ENCODE measurements around the gene SMIM43.
"Not testable (repeated sequence)": the region's sequence is repeated elsewhere in the genome, so short reads cannot be mapped to it uniquely, and the experiment has no call there.

The SMIM43 gene

DNA sequence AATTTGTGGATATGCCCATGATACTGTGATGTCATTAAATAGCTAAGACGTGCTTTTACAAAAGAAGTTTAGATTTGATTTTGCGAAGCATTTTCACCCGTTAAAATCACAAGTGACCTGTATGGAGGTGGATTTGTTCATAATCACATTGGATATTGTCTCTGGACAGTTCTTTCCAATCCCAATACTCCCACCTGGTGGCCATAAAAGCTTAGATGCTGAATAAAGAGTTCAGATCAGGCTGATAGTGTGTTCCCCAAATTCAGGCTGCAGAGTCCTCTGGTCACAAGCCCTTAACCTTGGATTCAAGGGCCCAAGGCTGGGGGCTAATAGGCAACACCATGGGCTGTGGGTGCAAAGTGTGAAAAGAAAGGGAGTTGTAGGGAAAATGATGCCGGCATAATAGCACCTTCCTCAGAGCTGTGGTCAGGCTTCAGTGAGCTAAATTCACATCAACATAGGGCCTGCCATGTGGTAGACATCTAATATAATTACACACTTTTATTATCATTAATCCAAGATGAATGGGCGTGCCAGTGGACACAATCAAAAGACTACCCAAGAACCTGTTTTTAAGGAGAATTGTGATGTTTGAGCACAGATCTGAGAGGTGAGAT lies 28.1 kb downstream of the SMIM43 start:
- DNase-seq (ENCODE audit: low spot score) = peak; percentile 36

DNA sequence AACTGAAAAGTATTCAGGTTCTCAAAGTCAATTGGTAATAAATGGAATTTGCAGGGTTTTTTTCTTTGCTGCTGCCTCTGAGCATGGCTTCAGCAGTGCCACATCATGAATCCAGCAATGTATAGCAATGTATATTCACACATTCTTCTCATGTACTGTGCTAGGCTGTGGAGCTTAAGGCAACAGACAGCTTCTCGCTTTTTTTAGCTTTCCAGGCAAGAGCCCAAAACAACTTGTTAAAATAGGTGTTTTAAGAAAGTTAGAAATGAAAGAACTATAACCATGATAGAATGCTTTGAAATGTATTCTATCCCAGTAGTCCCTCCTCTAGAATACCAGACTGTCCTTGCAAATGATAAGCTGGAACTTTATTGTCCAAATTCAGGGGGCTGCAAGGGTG lies 30.4 kb downstream of the SMIM43 start:
- no peak for DNase-seq (ENCODE audit: low spot score)

DNA sequence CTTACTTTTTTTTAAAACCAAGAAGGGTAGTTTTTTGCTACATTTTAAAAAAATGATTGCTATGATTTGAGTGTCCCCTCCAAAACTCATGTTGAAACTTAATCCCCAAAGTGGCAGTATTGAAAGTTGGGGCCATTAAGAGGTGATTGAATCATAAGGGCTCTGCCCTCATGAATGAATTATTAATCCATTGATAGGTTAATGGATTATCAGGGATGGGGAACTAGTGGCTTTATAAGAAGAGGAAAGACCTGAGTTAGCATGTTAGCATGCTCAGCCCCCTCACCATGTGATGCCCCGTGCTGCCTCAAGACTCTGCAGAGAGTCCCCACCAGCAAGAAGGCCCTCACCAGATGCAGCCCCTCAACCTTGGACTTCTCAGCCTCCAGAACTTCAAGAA lies 31.0 kb downstream of the SMIM43 start:
- no peak for DNase-seq (ENCODE audit: low spot score)

DNA sequence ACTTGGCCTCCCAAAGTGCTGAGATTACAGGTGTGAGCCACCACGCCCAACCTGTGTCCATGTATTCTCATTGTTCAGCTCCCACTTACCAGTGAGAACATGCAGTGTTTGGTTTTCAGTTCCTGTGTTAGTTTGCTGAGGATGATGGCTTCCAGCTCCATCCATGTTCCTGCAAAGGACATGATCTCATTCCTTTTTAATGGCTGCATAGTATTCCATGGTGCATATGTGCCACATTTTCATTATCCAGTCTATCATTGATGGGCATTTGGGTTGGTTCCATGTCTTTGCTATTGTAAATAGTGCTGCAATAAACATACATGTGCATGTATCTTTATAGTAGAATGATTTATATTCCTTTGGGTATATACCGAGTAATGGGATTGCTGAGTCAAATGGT lies 35.2 kb downstream of the SMIM43 start:
- DNase-seq (ENCODE audit: low spot score) = not testable (repeated sequence)

DNA sequence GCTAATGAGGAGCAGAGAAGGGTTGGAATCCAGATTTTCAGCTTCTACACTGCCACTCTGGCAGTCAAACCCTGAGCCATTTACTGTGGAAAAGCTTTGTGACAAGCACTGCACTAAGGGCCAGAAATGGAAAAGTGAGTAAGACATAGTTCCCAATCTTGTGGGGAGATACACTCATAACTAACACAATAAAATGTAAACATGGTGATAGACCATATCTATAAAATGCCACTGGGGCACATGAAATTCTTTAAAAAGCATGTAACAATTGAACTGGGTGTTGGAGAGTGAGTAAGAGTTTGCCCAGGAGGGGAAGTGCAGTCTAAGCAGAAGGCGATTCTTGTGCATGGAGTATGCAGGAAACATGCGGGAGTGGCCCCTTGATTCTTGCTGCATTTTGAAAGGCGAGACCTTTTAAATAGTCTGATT lies 36.2 kb downstream of the SMIM43 start:
- DNase-seq (ENCODE audit: low spot score) = no peak

DNA sequence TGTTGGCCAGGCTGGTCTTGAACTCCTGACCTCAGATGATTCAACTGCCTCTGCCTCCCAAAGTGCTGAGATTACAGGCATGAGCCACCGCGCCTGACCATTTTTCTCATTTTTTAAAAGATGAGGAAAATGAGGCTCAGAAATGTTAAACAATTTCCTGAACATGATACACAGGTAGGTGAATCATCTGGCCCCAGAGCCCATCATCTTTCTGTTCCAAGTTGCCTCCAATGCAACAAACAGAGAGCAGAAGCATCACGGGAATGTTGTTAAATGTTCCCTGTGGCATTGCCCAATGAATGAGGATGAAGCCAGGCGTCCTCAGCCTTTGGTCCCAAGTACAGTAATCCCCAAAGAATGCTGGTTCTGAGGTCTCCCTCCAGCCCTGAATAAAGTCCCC lies 36.9 kb downstream of the SMIM43 start:
- DNase-seq (ENCODE audit: low spot score) = no peak

DNA sequence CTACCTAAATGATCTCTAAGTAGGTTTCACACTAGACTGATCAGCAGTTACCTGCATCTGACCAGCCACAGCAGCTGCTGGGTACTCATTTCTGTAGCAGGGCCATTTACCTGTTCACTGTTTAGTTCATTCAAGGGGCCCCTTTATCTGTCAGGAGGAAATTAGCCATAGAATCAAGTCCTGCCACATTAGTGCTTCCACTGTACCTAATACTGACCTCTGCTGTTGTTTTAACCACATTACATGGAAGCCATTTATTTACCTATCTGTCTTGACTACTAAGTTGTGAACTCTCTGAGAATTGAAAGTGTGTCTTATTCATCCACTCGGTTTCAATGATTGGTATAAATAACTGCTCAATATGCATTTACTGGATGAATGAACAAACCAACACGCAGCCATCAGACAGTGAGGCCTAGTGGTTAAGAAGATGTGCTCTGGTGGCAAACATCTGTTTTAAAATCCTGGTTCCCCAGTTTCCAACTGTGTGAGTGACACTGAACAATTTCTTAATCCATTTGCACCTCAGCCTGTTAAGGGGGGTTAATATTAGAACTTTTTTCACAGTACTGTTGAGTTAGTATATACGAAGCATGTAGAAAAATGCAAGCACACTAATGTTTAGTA lies 38.2 kb downstream of the SMIM43 start:
- peak; percentile 44 for DNase-seq (ENCODE audit: low spot score)

DNA sequence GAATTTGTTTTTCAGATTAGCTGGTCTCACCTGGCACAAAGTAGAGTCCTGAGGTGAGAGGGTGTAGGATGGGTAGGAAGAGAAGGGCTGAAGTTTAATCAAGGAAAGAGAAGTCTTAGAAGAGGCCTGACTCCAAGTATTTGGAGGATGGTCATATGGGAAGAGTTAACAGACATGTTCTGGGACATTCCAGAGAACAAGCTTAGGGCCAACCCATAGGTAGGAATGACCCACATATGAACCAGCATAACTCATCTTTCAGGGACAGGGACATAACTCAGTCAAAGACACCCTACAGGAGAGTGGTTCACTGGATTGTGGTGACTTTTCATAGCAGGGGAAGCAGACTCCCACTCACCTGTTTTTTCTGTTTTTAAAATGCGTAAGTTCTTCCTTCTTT lies 40.3 kb downstream of the SMIM43 start:
- no peak for DNase-seq (ENCODE audit: low spot score)

DNA sequence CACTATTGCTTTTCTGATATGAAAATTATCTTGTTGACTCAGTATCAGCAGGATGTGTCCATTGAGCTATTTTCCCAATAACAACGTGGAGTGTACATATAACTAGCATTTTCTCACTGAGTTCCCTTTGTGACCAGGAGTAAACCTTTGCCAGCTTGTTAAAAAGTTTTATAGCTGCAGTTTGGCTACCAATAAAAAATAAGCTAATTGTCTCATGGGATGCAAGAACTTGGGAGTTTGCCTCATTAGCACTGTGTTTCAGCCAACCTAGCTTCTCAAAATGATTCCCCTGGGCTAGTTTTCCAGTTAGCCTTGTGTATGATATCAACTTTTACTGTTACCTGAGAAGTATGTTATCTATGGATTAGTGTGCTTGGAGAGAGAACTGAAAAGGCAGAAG lies 43.3 kb downstream of the SMIM43 start:
- no peak for DNase-seq (ENCODE audit: low spot score)

DNA sequence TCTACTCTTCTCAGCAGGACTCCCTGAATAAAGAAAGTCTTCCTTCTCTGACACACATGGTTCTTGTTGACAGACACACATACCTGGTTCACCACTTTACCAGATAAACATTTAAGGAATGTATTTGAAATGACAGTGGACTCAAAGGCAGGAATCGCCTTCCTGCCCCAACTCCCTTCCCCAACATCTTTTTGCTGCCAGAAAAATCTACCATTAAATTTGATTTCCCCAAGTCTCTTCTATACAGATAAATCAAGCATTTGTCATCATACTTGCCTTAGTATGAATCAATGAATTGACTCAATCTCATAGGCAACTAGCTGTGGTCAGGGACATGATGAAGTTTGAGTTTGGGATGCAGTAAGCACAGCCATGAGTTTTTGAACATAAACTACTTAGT lies 44.9 kb downstream of the SMIM43 start:
- DNase-seq (ENCODE audit: low spot score) = no peak

DNA sequence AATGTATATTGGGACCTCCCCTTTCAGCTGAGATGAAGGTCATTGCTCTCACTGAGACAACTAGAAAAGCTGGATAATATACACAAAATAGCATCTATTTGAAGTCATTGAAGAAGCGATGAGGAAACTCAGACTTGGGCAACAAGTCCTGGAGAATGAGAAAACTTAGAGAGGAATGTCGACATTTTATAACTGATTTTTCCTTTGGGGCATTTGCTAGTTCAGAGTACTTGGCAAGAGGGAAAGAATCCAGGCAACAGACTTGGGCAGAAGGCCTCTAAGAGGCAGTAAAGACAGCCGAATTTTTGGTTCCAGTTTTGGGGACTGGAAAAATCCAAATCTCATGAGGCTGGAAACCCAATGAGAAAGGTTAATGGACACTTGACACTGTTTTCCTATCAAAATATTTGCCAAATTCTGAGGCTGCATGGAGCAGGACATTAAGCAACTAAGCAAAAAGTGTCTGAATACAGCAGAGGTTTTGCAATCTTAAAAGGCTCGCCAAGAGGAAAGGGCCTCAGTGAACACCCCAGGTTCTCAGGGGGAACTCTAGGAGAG lies 47.2 kb downstream of the SMIM43 start:
- no peak for DNase-seq (ENCODE audit: low spot score)

DNA sequence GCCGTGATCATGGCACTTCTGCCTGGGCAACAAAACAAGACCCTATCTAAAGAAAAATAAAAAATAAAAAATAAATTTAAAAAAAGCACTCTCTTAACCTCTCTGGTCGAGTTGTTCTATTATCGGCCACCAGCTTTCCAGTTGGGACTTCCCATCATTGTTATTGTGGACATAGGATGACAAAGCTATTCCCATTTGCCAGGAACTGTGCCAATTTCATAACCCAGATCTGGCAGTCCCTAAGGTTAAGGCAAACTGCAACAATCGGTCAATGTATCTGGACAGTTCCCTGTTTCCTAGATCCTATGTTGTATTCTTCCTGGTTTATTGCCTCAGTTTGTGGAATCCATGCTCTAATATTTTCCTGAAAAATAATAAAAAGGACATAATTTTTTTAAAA lies 50.4 kb downstream of the SMIM43 start:
- DNase-seq (ENCODE audit: low spot score) = no peak

DNA sequence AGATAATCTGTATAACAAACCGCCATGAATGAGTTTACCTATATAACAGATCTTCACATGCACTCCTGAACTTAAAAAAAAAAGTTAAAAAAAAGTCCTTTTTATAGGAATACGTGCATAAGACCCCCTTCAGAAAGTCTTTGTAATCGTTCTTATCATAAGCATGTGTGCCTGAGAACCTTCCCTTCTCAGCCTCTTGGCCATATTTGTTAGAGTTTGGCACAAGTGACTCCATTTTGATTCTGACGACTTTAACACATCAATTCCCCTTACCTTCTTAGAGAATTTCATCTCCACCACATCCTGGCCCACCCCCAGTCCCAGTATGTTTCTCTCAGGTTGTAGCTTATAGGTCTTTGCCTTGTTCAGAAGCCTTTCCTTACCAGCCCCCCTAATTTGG lies 52.2 kb downstream of the SMIM43 start:
- DNase-seq (ENCODE audit: low spot score) = no peak

DNA sequence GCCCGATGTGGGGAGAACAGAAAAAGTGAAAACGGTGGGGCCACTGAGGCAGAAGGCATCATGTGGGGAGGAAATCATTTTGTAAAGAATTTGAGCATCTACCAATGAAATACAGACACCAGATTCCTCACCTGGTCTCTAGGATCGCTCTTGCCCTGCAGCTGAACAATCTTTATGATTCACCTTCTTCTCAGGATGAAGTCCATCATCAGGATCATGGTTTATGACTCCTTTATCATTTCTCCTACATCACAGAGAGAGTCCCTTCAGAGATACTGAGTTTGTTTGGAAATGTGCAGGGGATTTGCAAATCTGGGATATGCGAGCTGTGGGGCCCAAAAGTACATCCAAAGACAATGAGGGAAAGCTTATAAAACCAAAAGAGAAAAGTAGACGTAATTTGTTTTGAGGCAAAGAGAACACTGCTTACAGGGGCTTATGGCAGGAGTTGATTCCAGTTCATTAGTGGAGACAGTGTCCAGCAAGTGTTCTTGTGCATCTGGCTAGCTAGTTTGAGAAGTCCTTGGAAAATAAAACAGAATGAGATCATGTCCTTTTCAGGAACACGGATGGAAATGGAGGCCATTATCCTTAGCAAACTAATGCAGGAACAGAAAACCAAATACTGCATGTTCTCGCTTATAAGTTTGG lies 52.8 kb downstream of the SMIM43 start:
- DNase-seq (ENCODE audit: low spot score) = no peak

DNA sequence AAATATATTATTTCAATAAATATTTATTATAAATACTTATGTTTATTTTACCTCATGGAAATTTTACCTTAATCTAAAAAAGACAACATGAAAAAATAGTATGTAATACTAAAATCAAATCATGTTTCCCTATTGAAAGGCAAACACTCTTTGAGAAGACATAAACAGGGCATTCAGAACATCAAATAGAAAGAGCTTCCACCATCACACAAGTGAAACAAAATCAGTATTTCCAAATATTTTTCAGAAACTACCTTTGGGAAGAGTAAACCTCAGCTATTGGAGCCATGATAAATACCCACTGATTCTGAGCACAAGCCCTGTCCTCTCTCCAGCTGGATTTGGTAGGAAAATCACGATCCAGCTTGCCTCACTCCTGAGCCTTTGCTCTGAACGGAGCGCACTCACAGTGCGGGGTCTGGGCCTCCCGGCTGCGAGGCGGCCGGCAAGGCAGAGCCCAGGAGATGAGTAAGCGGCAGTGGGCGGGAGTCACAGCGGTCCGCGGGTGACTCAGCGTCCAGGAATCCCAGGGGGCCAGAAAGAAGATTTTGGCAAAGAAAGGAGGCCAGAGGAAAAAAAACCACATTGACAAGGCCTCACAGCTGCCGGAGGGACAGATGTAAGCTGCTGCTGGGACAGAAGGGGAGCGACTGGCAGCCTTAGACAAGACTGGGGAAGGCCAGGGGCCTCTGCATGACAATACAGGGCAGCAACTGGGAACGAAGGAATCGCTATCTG lies 53.5 kb downstream of the SMIM43 start:
- no peak for DNase-seq (ENCODE audit: low spot score)

DNA sequence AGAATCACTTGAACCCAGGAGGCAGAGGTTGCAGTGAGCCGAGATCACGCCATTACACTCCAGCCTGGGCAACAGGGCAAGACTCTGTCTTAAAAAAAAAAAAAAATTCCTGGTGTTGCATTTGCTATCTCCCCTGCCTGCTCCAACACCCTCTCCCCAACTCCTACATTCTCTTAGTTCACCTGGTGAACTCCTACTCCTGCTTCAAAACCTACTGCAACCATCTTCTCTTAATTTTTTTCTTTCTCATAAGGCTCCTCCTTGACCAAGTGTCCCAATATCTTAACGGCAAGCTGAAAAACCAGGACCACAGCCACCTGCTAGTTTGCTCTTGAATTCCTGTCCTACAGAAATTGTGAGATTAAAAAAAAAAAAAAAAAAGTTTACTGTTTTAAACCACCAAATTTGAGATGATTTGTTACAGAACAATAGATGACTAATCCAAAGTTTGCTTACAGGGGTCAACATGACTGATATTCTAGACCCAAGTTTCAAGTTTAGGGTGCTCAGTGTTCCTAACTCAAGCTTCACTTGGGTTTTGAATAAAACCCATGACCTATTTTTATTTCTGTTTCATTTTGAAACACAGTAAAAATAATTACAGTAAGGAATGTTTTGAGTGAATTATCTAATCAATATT lies 55.1 kb downstream of the SMIM43 start:
- no peak for DNase-seq (ENCODE audit: low spot score)

All from hematopoietic multipotent progenitor cell treated with erythropoietin and hydrocortisone succinate and interleukin-3 and kit ligand, for 15 days (in vitro differentiated cells).